HepG2 (cell line): ENCODE data around the gene ANKRD29. TPM values are rescaled to one million over a fixed set of nuclear protein-coding genes. Genes with fewer than 3 reads are reported as not detected.

Experiments used
- ATAC-seq: fragments of 200-7000 bp; cut with Tn5 transposase; 3 replicates; pipeline ENCODE4 v1.9.1; 2020; ENCODE audit warnings: mild to moderate bottlenecking, moderate library complexity
- BruUV-seq: library from RNA; stranded (reverse); fragments of 400-500 nt; replicated peaks from 2 replicates; lab custom pipeline; 2021; lab: Mats Ljungman, UMichigan
- CTCF ChIA-PET: fragments of 300-600 bp; formaldehyde crosslinking; extraction: SDS; loops from one replicate; lab custom pipeline; 2021; ENCODE audit warnings: low total read pairs, inconsistent platforms, low intra/inter-chr PET ratio; lab: Yijun Ruan, JAX
- POLR2A ChIA-PET: fragments of 350-600 bp; sonication (Branson Sonifier 250); formaldehyde crosslinking; loops from one replicate; lab custom pipeline; 2020; ENCODE audit warnings: antibody characterized with exemption, inconsistent platforms; lab: Yijun Ruan, JAX
- DNase-seq: peaks from one replicate; pipeline ENCODE4 v3.0.0-alpha.2; 2015; ENCODE audit warnings: low spot score
- FAIRE-seq: peaks from 3 replicates; lab custom pipeline; 2011; peaks lifted over from hg19 to GRCh38; lab: Jason Lieb, UNC
- H2AFZ ChIP-seq: one replicate; pipeline ENCODE4 v1.6.1; 2011; ENCODE audit warnings: low read length, inconsistent platforms
- H3K27ac ChIP-seq: fragments of 300-600 bp; 3 replicates; pipeline ENCODE4 v1.8.0; 2011; ENCODE audit warnings: mixed run types, mild to moderate bottlenecking, mixed read lengths, low read length, inconsistent platforms; ENCODE audit not compliant: insufficient read depth; ENCODE audit errors: extremely low read length
- H3K27me3 ChIP-seq, 2 experiments: fragments of 200-600 bp in 1 of 2; 2 replicates in 1 of 2; 3 replicates in 1 of 2; pipeline versions ENCODE4 v1.6.0 to v1.8.0; 2011; ENCODE audit warnings: low read length in 2 of 2, mild to moderate bottlenecking in 2 of 2, moderate library complexity in 2 of 2, inconsistent platforms in 1 of 2; ENCODE audit not compliant: insufficient read depth in 2 of 2, control insufficient read depth in 1 of 2
- H3K36me3 ChIP-seq, 2 experiments: fragments of 200-600 bp in 1 of 2; replicated peaks in 1 of 2; 2 replicates in 1 of 2; 3 replicates in 1 of 2; pipeline versions ENCODE4 v1.5.1 to v1.8.0; 2011; ENCODE audit warnings: low read length in 2 of 2, inconsistent platforms in 1 of 2; ENCODE audit not compliant: insufficient read depth in 2 of 2, control insufficient read depth in 1 of 2
- H3K4me1 ChIP-seq: 2 replicates; pipeline ENCODE4 v1.5.1; 2012; ENCODE audit warnings: low read length, inconsistent platforms; ENCODE audit not compliant: insufficient read depth
- H3K4me2 ChIP-seq: 2 replicates; pipeline ENCODE4 v1.6.0; 2011; ENCODE audit warnings: low read depth, low read length, inconsistent platforms
- H3K4me3 ChIP-seq, 3 experiments: fragments of 200-600 bp in 1 of 3; sonication (generic), shearing (Covaris generic) in 1 of 3; replicated peaks in 1 of 3; 2 replicates each; pipeline ENCODE4 v1.5.1; 2011 to 2016; ENCODE audit warnings: low read length in 3 of 3, inconsistent platforms in 2 of 3, low read depth in 2 of 3, mild to moderate bottlenecking in 2 of 3, control low read depth in 1 of 3, mixed read lengths in 1 of 3; ENCODE audit not compliant: insufficient read depth in 1 of 3
- H3K79me2 ChIP-seq: one replicate; pipeline ENCODE4 v1.6.1; 2011; ENCODE audit warnings: low read length, inconsistent platforms; ENCODE audit not compliant: insufficient read depth
- H3K9ac ChIP-seq: 2 replicates; pipeline ENCODE4 v1.6.0; 2011; ENCODE audit warnings: mild to moderate bottlenecking, low read depth, low read length, inconsistent platforms; ENCODE audit not compliant: insufficient read depth
- H3K9me3 ChIP-seq: 2 replicates; pipeline ENCODE4 v1.5.1; 2012; ENCODE audit warnings: mild to moderate bottlenecking, low read length
- H4K20me1 ChIP-seq: 2 replicates; pipeline ENCODE4 v1.6.0; 2011; ENCODE audit warnings: inconsistent platforms, mild to moderate bottlenecking, low read length, moderate library complexity; ENCODE audit not compliant: insufficient read depth
- ADNP ChIP-seq: sonication (generic); formaldehyde crosslinking; IDR thresholded peaks from 2 replicates; pipeline ENCODE4 v1.4.0; 2020; ENCODE audit warnings: missing genetic modification reagents
- ATRX ChIP-seq: sonication (generic); formaldehyde crosslinking; IDR thresholded peaks from 2 replicates; pipeline ENCODE4 v1.4.0; 2020; ENCODE audit warnings: missing genetic modification reagents, borderline replicate concordance
- FOSL2 ChIP-seq: sonication (generic); formaldehyde crosslinking; IDR thresholded peaks from 2 replicates; pipeline ENCODE4 v1.4.0; 2020; ENCODE audit warnings: missing genetic modification reagents
- FOXA1 ChIP-seq, 2 experiments: fragments of 450-650 bp in 1 of 2; sonication (generic) in 1 of 2; formaldehyde crosslinking in 1 of 2; IDR thresholded peaks; 2 replicates each; pipeline versions ENCODE4 v1.4.0 to v1.6.1; 2016 to 2020; ENCODE audit warnings: missing genetic modification reagents in 1 of 2
- NFATC3 ChIP-seq: sonication (generic); formaldehyde crosslinking; IDR thresholded peaks from 2 replicates; pipeline ENCODE4 v1.5.1; 2020; ENCODE audit warnings: mild to moderate bottlenecking, missing genetic modification reagents
- TP53 ChIP-seq: sonication (generic); formaldehyde crosslinking; conservative IDR thresholded peaks from 2 replicates; pipeline ENCODE4 v1.4.0; 2020; ENCODE audit warnings: missing genetic modification reagents
- ZFP36L2 ChIP-seq: sonication (generic); formaldehyde crosslinking; IDR thresholded peaks from 2 replicates; pipeline ENCODE4 v1.4.0; 2020; ENCODE audit warnings: missing genetic modification reagents
- ZNF264 ChIP-seq: sonication (generic); formaldehyde crosslinking; IDR thresholded peaks from 2 replicates; pipeline ENCODE4 v1.4.0; 2020; ENCODE audit warnings: missing genetic modification reagents
- ZNF34 ChIP-seq: sonication (generic); formaldehyde crosslinking; IDR thresholded peaks from 2 replicates; pipeline ENCODE4 v1.4.0; 2020; ENCODE audit warnings: mild to moderate bottlenecking, missing genetic modification reagents, borderline replicate concordance
- ZNF709 ChIP-seq: sonication (generic); formaldehyde crosslinking; IDR thresholded peaks from 2 replicates; pipeline ENCODE4 v1.5.0; 2020; ENCODE audit warnings: mild to moderate bottlenecking, missing genetic modification reagents
- ZNF788 ChIP-seq: sonication (generic); formaldehyde crosslinking; IDR thresholded peaks from 2 replicates; pipeline ENCODE4 v1.5.0; 2020; ENCODE audit warnings: mild to moderate bottlenecking, missing genetic modification reagents, borderline replicate concordance
- WGBS: methylation state at CpG from one replicate; pipeline ENCODE4 v1.1.6; 2017; ENCODE audit warnings: low lambda C conversion rate; 5-methylcytosine and 5-hydroxymethylcytosine counted together
- in situ Hi-C: cut with HindIII; loops from 2 replicates; pipeline ENCODE4 v1.10.0; 2017; ENCODE audit warnings: low pct_unique_long_range_greater_than_20kb; ENCODE audit not compliant: extremely low pct_ligation_motif_present
- intact Hi-C: fragments of 100-400 bp; cut with micrococcal nuclease; formaldehyde crosslinking; loops from one replicate; pipeline ENCODE4 v1.10.0; 2022; ENCODE audit not compliant: unreplicated experiment
- polyA plus RNA-seq, 8 experiments: library from polyadenylated mRNA; depleted of rRNA in 3 of 8; stranded (reverse) in 7 of 8; unstranded in 1 of 8; fragments of >200 nt; fragmentation: Illumina TruSeq in 4 of 8; extraction: Trizol in 4 of 8; gene quantifications; 2 replicates each; pipeline versions ENCODE4 v1.2.1 to v1.2.3, GENCODE V29; 2011 to 2016; ENCODE audit warnings: low read depth in 4 of 8, missing spikeins in 1 of 8, mixed read lengths in 1 of 8; ENCODE audit not compliant: insufficient read depth in 1 of 8
- total RNA-seq, 5 experiments: library from RNA; depleted of rRNA; stranded (reverse); fragments of >200 nt; fragmentation: Illumina TruSeq; extraction: Trizol; gene quantifications; 2 replicates each; pipeline ENCODE4 v1.2.3, GENCODE V29; 2016; ENCODE audit warnings: low read depth in 1 of 5
- TF ChIP-seq, protein P1 (sequence below): sonication (generic); formaldehyde crosslinking; IDR thresholded peaks from 2 replicates; pipeline ENCODE4 v1.8.0; 2022; ENCODE audit warnings: mild to moderate bottlenecking, missing genetic modification reagents; ENCODE audit not compliant: insufficient replicate concordance
- TF ChIP-seq, protein P2 (sequence below): sonication (generic); formaldehyde crosslinking; IDR thresholded peaks from 2 replicates; pipeline ENCODE4 v1.5.1; 2020; ENCODE audit warnings: missing genetic modification reagents, mild to moderate bottlenecking, borderline replicate concordance

Gene ANKRD29
- total and polyA plus RNA-seq, 2 of the 13 experiments (the other 11 are each of a cell fraction or from before 2014, with no cell fraction given), result not detected

DNA sequence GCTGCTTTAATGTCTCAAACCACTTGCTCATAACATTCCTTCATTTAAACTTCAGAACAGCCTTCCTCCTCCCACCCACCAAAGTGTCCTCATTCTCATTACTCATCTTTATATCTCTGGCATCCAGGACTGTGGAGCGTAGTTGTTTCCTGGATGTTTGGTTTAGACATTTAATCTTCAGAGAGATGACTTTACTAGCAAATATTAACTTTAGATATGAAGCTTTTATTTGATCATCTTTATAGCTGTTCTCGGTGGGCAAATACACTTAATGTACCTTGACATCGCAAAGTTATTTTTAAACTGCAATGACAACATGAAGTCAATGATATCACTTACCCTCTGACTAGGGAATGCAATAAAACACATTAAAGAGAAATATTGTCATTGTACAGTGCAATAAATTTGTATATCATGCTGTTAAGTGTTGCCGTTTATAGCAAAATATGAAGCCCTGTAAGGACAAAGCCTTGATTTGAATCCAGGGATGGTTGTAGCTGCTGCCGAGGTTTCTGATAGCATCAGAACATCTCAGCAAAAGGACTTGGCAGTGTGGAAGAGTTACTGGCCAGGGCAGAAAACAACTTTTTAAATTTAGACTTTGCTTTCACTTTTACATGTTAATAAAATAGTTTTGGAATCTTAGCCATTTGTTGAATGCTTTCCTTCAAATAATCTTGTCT is 21.9 kb upstream of the ANKRD29 start:
- ChIA-PET CTCF (no interaction called here), POLR2A (no interaction called here)
- Histone ChIP-seq H3K27ac (no peak overlapping the region), H3K4me3 (no peak overlapping the region), H3K79me2 (no peaks in the 10 kb centered on the region), H3K4me2 (no peak overlapping the region), H2AFZ (no peak overlapping the region), H4K20me1 (no peaks in the 10 kb centered on the region), H3K9me3 (no peaks in the 10 kb centered on the region), H3K4me1 (peaks cover 7% of the 10 kb centered on the region), H3K27me3 (peaks cover 5 to 14% of the 10 kb centered on the region in 2 experiments; a peak in 4 of 5 replicates), H3K36me3 (no peaks in the 10 kb centered on the region), H3K9ac (no peak overlapping the region)
- intact Hi-C loops (no loop called here), in situ Hi-C loops (no loop called here)
- no TSS peak for BruUV-seq
- ATAC-seq (no peak), FAIRE-seq (no peak), DNase-seq (peak; percentile 47)
- 13% methylated on average over 5 of the region's 5 CpGs for WGBS
- no peak for TF ChIP-seq ATRX

DNA sequence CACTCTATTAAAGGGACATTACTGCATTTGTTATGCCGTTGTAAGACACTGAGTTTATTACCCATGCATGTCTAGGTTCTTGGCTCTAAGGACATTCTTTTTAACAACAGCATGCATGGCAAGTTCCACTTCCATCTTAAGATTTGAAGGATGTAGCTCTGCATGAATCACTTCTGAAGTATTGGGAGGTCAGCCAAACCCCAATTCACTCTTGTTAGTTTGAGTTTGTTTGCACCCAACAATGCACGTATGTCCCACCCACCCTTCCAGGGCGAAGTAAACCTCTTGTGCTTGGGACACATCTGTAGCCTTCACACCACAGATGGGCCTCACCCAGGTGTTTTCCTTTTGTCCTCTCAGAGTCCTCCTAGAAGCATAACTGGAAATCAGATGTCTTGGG is 21.0 kb upstream of the ANKRD29 start:
- 27% methylated on average over 3 of the region's 3 CpGs for WGBS
- H3K4me1 ChIP-seq, result peaks cover under 1% of the 10 kb centered on the region
- ATAC-seq (no peak), FAIRE-seq (no peak), DNase-seq (no peak)
- no peak overlapping the region for H3K9ac ChIP-seq
- H3K4me2 ChIP-seq, result no peak overlapping the region
- POLR2A ChIA-PET, result no interaction called here
- no peaks in the 10 kb centered on the region for H3K36me3 ChIP-seq
- H3K27me3 ChIP-seq, result peaks cover 0 to 4% of the 10 kb centered on the region in 2 experiments; a peak in 2 of 5 replicates
- no peak overlapping the region for H3K4me3 ChIP-seq
- no peak overlapping the region for H2AFZ ChIP-seq
- no peaks in the 10 kb centered on the region for H3K9me3 ChIP-seq
- in situ Hi-C loops, result no loop called here
- BruUV-seq, result no TSS peak
- H3K27ac ChIP-seq, result no peak overlapping the region
- TF ChIP-seq ADNP (CRISPR knock-in tag) (no peak), ZNF264 (CRISPR knock-in tag) (no peak), FOXA1 (IDR thresholded peaks at IDR 0.05) (no peak), FOXA1 (CRISPR knock-in tag; IDR thresholded peaks at IDR 0.05) (no peak), FOSL2 (CRISPR knock-in tag) (no peak), ZFP36L2 (CRISPR knock-in tag) (no peak), ZNF788 (CRISPR knock-in tag) (no peak), TP53 (CRISPR knock-in tag) (no peak), ZNF34 (CRISPR knock-in tag) (no peak), NFATC3 (CRISPR knock-in tag) (no peak), ZNF709 (CRISPR knock-in tag) (no peak)
- TF ChIP-seq, protein P1, sequence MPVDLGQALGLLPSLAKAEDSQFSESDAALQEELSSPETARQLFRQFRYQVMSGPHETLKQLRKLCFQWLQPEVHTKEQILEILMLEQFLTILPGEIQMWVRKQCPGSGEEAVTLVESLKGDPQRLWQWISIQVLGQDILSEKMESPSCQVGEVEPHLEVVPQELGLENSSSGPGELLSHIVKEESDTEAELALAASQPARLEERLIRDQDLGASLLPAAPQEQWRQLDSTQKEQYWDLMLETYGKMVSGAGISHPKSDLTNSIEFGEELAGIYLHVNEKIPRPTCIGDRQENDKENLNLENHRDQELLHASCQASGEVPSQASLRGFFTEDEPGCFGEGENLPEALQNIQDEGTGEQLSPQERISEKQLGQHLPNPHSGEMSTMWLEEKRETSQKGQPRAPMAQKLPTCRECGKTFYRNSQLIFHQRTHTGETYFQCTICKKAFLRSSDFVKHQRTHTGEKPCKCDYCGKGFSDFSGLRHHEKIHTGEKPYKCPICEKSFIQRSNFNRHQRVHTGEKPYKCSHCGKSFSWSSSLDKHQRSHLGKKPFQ, result no peak
- TF ChIP-seq, protein P2, sequence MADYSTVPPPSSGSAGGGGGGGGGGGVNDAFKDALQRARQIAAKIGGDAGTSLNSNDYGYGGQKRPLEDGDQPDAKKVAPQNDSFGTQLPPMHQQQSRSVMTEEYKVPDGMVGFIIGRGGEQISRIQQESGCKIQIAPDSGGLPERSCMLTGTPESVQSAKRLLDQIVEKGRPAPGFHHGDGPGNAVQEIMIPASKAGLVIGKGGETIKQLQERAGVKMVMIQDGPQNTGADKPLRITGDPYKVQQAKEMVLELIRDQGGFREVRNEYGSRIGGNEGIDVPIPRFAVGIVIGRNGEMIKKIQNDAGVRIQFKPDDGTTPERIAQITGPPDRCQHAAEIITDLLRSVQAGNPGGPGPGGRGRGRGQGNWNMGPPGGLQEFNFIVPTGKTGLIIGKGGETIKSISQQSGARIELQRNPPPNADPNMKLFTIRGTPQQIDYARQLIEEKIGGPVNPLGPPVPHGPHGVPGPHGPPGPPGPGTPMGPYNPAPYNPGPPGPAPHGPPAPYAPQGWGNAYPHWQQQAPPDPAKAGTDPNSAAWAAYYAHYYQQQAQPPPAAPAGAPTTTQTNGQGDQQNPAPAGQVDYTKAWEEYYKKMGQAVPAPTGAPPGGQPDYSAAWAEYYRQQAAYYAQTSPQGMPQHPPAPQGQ (CRISPR knock-in tag), result no peak
- TF ChIP-seq, all 625 proteins: peak for 0
- CTCF ChIA-PET, result no interaction called here
- no peaks in the 10 kb centered on the region for H4K20me1 ChIP-seq
- intact Hi-C loops, result no loop called here
- H3K79me2 ChIP-seq, result no peaks in the 10 kb centered on the region
